H9 (cell line): ENCODE results near the gene AP2A2. TPM values are rescaled to one million over a fixed set of nuclear protein-coding genes. Genes with fewer than 3 reads are reported as not detected.

ENCODE experiments used
- DNase-seq: peaks from one replicate; pipeline ENCODE4 v3.0.0-alpha.2; 2017
- H2AFZ ChIP-seq: one replicate; pipeline ENCODE4 v1.6.1; 2013; ENCODE audit warnings: mild to moderate bottlenecking, low read length, control low read depth, moderate library complexity
- H2AK5ac ChIP-seq: 2 replicates; pipeline ENCODE4 v1.6.1; 2013; ENCODE audit warnings: low read length, control low read depth, mixed read lengths; ENCODE audit not compliant: insufficient read length
- H2BK120ac ChIP-seq: one replicate; pipeline ENCODE4 v1.6.1; 2013; ENCODE audit warnings: low read depth, mild to moderate bottlenecking, low read length, control low read depth, inconsistent platforms; ENCODE audit not compliant: poor library complexity, severe bottlenecking
- H2BK12ac ChIP-seq: 2 replicates; pipeline ENCODE4 v1.6.1; 2013; ENCODE audit warnings: low read length, control low read depth, mixed read lengths, low read depth; ENCODE audit not compliant: insufficient read length
- H2BK15ac ChIP-seq: 2 replicates; pipeline ENCODE4 v1.6.1; 2013; ENCODE audit warnings: low read depth, low read length, control low read depth
- H2BK20ac ChIP-seq: one replicate; pipeline ENCODE4 v1.6.1; 2013; ENCODE audit warnings: low read depth, mild to moderate bottlenecking, low read length, control low read depth, inconsistent platforms; ENCODE audit not compliant: poor library complexity, severe bottlenecking
- H2BK5ac ChIP-seq: 2 replicates; pipeline ENCODE4 v1.6.1; 2013; ENCODE audit warnings: low read length, control low read depth, mixed read lengths; ENCODE audit not compliant: insufficient read length
- H3K14ac ChIP-seq: 2 replicates; pipeline ENCODE4 v1.6.1; 2013; ENCODE audit warnings: low read length, control low read depth; ENCODE audit not compliant: insufficient read depth
- H3K18ac ChIP-seq: 2 replicates; pipeline ENCODE4 v1.6.1; 2013; ENCODE audit warnings: low read depth, mild to moderate bottlenecking, mixed read lengths, low read length, control low read depth; ENCODE audit not compliant: insufficient read length
- H3K23ac ChIP-seq: 2 replicates; pipeline ENCODE4 v1.6.1; 2013; ENCODE audit warnings: low read length, control low read depth, mixed read lengths, low read depth; ENCODE audit not compliant: insufficient read length
- H3K23me2 ChIP-seq: 2 replicates; pipeline ENCODE4 v1.6.1; 2013; ENCODE audit warnings: low read depth, mild to moderate bottlenecking, mixed read lengths, low read length, control low read depth; ENCODE audit not compliant: insufficient read length, poor library complexity, severe bottlenecking
- H3K27ac ChIP-seq: 2 replicates; pipeline ENCODE4 v1.5.1; 2013; ENCODE audit warnings: low read length, control low read depth, mixed read lengths, low read depth; ENCODE audit not compliant: insufficient read length
- H3K27me3 ChIP-seq: 2 replicates; pipeline ENCODE4 v1.6.1; 2013; ENCODE audit warnings: low read length, control low read depth, inconsistent platforms; ENCODE audit not compliant: insufficient read depth
- H3K4ac ChIP-seq: 2 replicates; pipeline ENCODE4 v1.6.1; 2013; ENCODE audit warnings: low read depth, mild to moderate bottlenecking, control low read depth, inconsistent platforms, low read length, moderate library complexity
- H3K4me1 ChIP-seq: 2 replicates; pipeline ENCODE4 v1.6.1; 2013; ENCODE audit warnings: low read length, control low read depth, inconsistent platforms; ENCODE audit not compliant: insufficient read depth
- H3K4me2 ChIP-seq: 2 replicates; pipeline ENCODE4 v1.6.1; 2013; ENCODE audit warnings: low read length, control low read depth, mixed read lengths; ENCODE audit not compliant: insufficient read length, insufficient read depth
- H3K56ac ChIP-seq: 2 replicates; pipeline ENCODE4 v1.6.1; 2013; ENCODE audit warnings: low read depth, mild to moderate bottlenecking, mixed read lengths, low read length, control low read depth; ENCODE audit not compliant: insufficient read length
- H3K79me1 ChIP-seq: 2 replicates; pipeline ENCODE4 v1.6.1; 2013; ENCODE audit warnings: low read depth, mild to moderate bottlenecking, moderate library complexity, low read length, control low read depth, inconsistent platforms; ENCODE audit not compliant: insufficient read depth, poor library complexity, severe bottlenecking
- H3K79me2 ChIP-seq: 2 replicates; pipeline ENCODE4 v1.6.1; 2013; ENCODE audit warnings: low read length, control low read depth, inconsistent platforms; ENCODE audit not compliant: insufficient read depth
- H3K9ac ChIP-seq: 2 replicates; pipeline ENCODE4 v1.6.1; 2013; ENCODE audit warnings: low read length, control low read depth, mixed read lengths; ENCODE audit not compliant: insufficient read length; ENCODE audit errors: extremely low read depth
- H3K9me3 ChIP-seq: one replicate; pipeline ENCODE4 v1.6.1; 2013; ENCODE audit warnings: low read depth, low read length, inconsistent platforms; ENCODE audit not compliant: control insufficient read depth
- H3T11ph ChIP-seq: one replicate; pipeline ENCODE4 v1.6.1; 2013; ENCODE audit warnings: mild to moderate bottlenecking, low read length, control low read depth, inconsistent platforms
- H4K20me1 ChIP-seq: one replicate; pipeline ENCODE4 v1.6.1; 2013; ENCODE audit not compliant: control insufficient read depth, insufficient read length, insufficient read depth
- H4K5ac ChIP-seq: 2 replicates; pipeline ENCODE4 v1.6.1; 2013; ENCODE audit warnings: low read depth, mild to moderate bottlenecking, mixed read lengths, low read length, control low read depth; ENCODE audit not compliant: insufficient read length
- H4K8ac ChIP-seq: replicated peaks from 2 replicates; pipeline ENCODE4 v1.6.1; 2013; ENCODE audit warnings: low read length, control low read depth, mixed read lengths, low read depth; ENCODE audit not compliant: insufficient read length
- H4K91ac ChIP-seq: 2 replicates; pipeline ENCODE4 v1.6.1; 2013; ENCODE audit warnings: low read depth, mild to moderate bottlenecking, moderate library complexity, mixed read lengths, low read length, control low read depth; ENCODE audit not compliant: insufficient read length
- H3K27ac Mint-ChIP-seq, 3 experiments: 2 replicates in 2 of 3; 3 replicates in 1 of 3; pipeline ENCODE4 v1.8.0; 2020 to 2021; ENCODE audit warnings: mixed read lengths in 3 of 3, mild to moderate bottlenecking in 1 of 3, moderate library complexity in 1 of 3
- H3K27me3 Mint-ChIP-seq: 2 replicates; pipeline ENCODE4 v1.8.0; 2021; ENCODE audit warnings: low read depth, mild to moderate bottlenecking, moderate library complexity, mixed read lengths
- H3K36me3 Mint-ChIP-seq, 3 experiments: 2 replicates in 2 of 3; 3 replicates in 1 of 3; pipeline ENCODE4 v1.8.0; 2020 to 2021; ENCODE audit warnings: low read depth in 3 of 3, mixed read lengths in 3 of 3; ENCODE audit not compliant: insufficient read depth in 1 of 3
- H3K4me1 Mint-ChIP-seq, 2 experiments: 2 replicates each; pipeline ENCODE4 v1.8.0; 2020; ENCODE audit warnings: mixed read lengths in 2 of 2
- H3K4me3 Mint-ChIP-seq, 2 experiments: 2 replicates in 1 of 2; 3 replicates in 1 of 2; pipeline ENCODE4 v1.8.0; 2020 to 2021; ENCODE audit warnings: mild to moderate bottlenecking in 2 of 2, mixed read lengths in 2 of 2, moderate library complexity in 1 of 2
- H3K9me3 Mint-ChIP-seq, 2 experiments: 2 replicates in 1 of 2; 3 replicates in 1 of 2; pipeline ENCODE4 v1.8.0; 2020; ENCODE audit warnings: mild to moderate bottlenecking in 2 of 2, mixed read lengths in 2 of 2, moderate library complexity in 1 of 2
- CTCF ChIP-seq: fragments of 200-600 bp; sonication (generic); conservative IDR thresholded peaks from 3 replicates; pipeline ENCODE4 v1.8.0; 2021; ENCODE audit warnings: antibody characterized with exemption, mild to moderate bottlenecking
- WGBS: extraction: QIAGEN DNeasy Blood & Tissue Kit; methylation state at CpG from one replicate; pipeline ENCODE4 v1.1.7; 2013; ENCODE audit warnings: missing lambda C conversion rate, low lambda C conversion rate, mixed read lengths; ENCODE audit not compliant: insufficient read length; ENCODE audit errors: extremely low coverage; 5-methylcytosine and 5-hydroxymethylcytosine counted together
- total RNA-seq: library from RNA; stranded (reverse); gene quantifications from 2 replicates; pipeline ENCODE4 v1.2.1, GENCODE V29; 2021

Gene AP2A2
- total RNA-seq, 1 experiment from 2014 or later: 53.7 TPM

GRCh38 chr11:894575-895201, 31.0 kb upstream of the AP2A2 start:
- Histone ChIP-seq H3K23me2 (no peaks in the 10 kb centered on the region), H2BK120ac (no peak overlapping the region), H2AK5ac (no peak overlapping the region), H2AFZ (no peak overlapping the region), H3K4ac (no peak overlapping the region), H3K18ac (no peak overlapping the region), H3K27ac (no peak overlapping the region), H3K27me3 (no peaks in the 10 kb centered on the region), H3K56ac (no peak overlapping the region), H3K79me1 (no peaks in the 10 kb centered on the region), H3K9ac (no peak overlapping the region), H2BK12ac (no peak overlapping the region), H2BK20ac (no peak overlapping the region), H3T11ph (no peak overlapping the region), H4K8ac (no peak overlapping the region), H2BK5ac (no peak overlapping the region), H3K9me3 (no peaks in the 10 kb centered on the region), H4K91ac (no peak overlapping the region), H2BK15ac (no peak overlapping the region), H3K79me2 (no peaks in the 10 kb centered on the region), H3K4me2 (no peak overlapping the region), H4K20me1 (no peaks in the 10 kb centered on the region), H4K5ac (no peak overlapping the region), H3K23ac (no peak overlapping the region), H3K14ac (no peak overlapping the region), H3K4me1 (no peaks in the 10 kb centered on the region)
- H3K36me3 Mint-ChIP-seq: peaks cover 5 to 14% (median 6%) of the 10 kb centered on the region in 3 experiments; a peak in 4 of 7 replicates
- H3K9me3 Mint-ChIP-seq: no peaks in the 10 kb centered on the region
- peak overlapping the region in 2 of 3 experiments; percentile 62 to 68; a peak in 1 of 7 replicates for H3K27ac Mint-ChIP-seq
- TF ChIP-seq CTCF: peak; percentile 45
- H3K4me1 Mint-ChIP-seq: peaks cover 5 to 15% of the 10 kb centered on the region in 2 experiments
- no peak overlapping the region for H3K4me3 Mint-ChIP-seq
- WGBS: no CpG with 5 or more reads among the region's 12 CpGs
- DNase-seq: no peak
- H3K27me3 Mint-ChIP-seq: no peaks in the 10 kb centered on the region
